ENCODE data around the gene PRRX2. TPM values are rescaled to one million over a fixed set of nuclear protein-coding genes. Genes with fewer than 3 reads are reported as not detected.
"Not testable (repeated sequence)": the region's sequence is repeated elsewhere in the genome, so short reads cannot be mapped to it uniquely, and the experiment has no call there.

PRRX2 gene
- polyA plus RNA-seq, 1 experiment, result 8.3 TPM

DNA sequence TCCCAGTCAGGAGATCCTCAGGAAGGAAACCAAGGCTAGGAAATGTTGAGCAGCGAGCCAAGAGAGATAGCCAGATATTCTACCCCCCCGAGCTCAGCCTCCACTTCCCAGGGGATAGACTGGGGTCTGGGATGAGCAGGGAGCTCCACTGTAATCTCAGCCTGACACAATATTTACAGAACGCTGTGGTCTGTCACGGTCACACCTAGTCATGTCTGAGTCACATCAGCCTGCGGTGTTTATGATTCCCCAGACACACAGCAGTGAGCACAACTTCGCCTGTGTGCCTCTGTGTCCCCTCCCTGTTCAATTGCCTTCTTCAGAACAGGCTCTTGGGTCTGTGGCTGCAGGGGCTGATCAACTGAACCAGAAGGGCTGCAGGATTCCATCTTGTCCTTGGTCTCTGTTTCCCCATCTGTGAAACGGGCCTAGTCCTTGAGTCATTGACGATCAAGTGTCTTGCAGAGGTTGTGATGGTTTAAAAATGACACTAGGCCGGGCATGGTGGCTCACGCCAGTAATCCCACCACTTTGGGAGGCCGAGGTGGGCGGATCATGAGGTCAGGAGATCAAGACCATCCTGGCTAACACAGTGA is 8.6 kb upstream of the PRRX2 start:
- CTCF ChIA-PET, result interaction anchor here (0.8 to 2.2 kb wide), 4 partner anchors 15 to 127 kb away, joined by 3 to 5 read pairs (median 4); partner anchors contain the start of gene ASB6
- no peak overlapping the region for H3K4me3 ChIP-seq (ENCODE audit: low read depth, low read length)
- no peaks in the 10 kb centered on the region for H3K27me3 ChIP-seq (ENCODE audit: control insufficient read depth, insufficient read depth, low read length)
- H3K27ac ChIP-seq (ENCODE audit: low read depth, low read length), result no peak overlapping the region
- peak; percentile 24 for DNase-seq (ENCODE audit: low read depth, low spot score)
- H3K9me3 ChIP-seq (ENCODE audit: control insufficient read depth, insufficient read depth, low read length), result no peaks in the 10 kb centered on the region
- TF ChIP-seq, protein P1, sequence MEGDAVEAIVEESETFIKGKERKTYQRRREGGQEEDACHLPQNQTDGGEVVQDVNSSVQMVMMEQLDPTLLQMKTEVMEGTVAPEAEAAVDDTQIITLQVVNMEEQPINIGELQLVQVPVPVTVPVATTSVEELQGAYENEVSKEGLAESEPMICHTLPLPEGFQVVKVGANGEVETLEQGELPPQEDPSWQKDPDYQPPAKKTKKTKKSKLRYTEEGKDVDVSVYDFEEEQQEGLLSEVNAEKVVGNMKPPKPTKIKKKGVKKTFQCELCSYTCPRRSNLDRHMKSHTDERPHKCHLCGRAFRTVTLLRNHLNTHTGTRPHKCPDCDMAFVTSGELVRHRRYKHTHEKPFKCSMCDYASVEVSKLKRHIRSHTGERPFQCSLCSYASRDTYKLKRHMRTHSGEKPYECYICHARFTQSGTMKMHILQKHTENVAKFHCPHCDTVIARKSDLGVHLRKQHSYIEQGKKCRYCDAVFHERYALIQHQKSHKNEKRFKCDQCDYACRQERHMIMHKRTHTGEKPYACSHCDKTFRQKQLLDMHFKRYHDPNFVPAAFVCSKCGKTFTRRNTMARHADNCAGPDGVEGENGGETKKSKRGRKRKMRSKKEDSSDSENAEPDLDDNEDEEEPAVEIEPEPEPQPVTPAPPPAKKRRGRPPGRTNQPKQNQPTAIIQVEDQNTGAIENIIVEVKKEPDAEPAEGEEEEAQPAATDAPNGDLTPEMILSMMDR (IDR thresholded peaks at IDR 0.05; ENCODE audit: low read depth, low read length), result no peak
- POLR2A ChIA-PET, result no interaction called here

DNA sequence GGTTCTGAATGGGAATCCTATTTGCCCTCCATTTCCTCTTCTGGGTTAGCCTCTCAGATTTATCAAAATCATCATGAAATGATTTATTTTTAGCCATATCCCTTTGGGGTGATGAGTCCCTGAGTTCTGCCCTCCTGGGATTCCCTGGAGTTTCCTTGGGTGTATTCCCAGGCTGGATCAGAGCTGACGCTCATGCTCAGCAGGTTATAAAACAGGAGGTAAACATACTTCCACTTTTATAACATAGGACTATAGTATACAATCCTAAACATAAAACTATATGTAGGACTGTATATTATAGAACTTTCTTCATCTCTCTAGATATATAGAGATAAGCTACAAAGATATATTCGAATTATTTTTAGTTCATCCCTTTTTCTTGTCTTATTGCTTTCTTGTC is 4.4 kb upstream of the PRRX2 start:
- Histone ChIP-seq H3K27ac (ENCODE audit: low read depth, low read length) (no peak overlapping the region), H3K9me3 (ENCODE audit: control insufficient read depth, insufficient read depth, low read length) (no peaks in the 10 kb centered on the region), H3K27me3 (ENCODE audit: control insufficient read depth, insufficient read depth, low read length) (no peaks in the 10 kb centered on the region), H3K4me3 (ENCODE audit: low read depth, low read length) (no peak overlapping the region)
- TF ChIP-seq, protein P1 (IDR thresholded peaks at IDR 0.05; ENCODE audit: low read depth, low read length), result no peak
- ChIA-PET POLR2A (no interaction called here), CTCF (interaction anchor here (1.4 to 2.0 kb wide), 3 partner anchors 66 to 123 kb away, joined by 5 to 9 read pairs (median 6); no protein-coding TSS in a partner anchor)
- no peak for DNase-seq (ENCODE audit: low read depth, low spot score)

DNA sequence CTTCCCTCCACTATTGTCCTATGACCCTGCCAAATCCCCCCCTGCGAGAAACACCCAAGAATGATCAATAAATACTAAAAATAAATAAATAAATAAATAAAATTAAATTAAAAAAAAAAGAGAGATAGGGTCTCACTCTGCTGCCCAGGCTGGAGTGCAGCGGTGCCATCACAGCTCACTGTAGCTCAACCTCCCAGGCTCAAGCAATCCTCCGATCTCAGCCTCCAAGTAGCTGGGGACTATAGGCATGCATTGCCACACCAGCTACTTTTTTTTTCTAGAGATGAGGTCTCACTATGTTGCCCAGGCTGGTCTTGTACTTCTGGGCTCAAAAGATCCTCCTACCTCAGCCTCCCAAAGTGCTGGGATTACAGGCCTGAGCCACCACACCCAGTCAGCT is 3.2 kb upstream of the PRRX2 start:
- H3K27ac ChIP-seq (ENCODE audit: low read depth, low read length); DNase-seq (ENCODE audit: low read depth, low spot score); H3K27me3 ChIP-seq (ENCODE audit: control insufficient read depth, insufficient read depth, low read length); POLR2A ChIA-PET; H3K9me3 ChIP-seq (ENCODE audit: control insufficient read depth, insufficient read depth, low read length); H3K4me3 ChIP-seq (ENCODE audit: low read depth, low read length): not testable (repeated sequence)
- CTCF ChIA-PET, result interaction anchor here (0.6 to 2.0 kb wide), 5 partner anchors 20 to 489 kb away, joined by 3 to 9 read pairs (median 3); no protein-coding TSS in a partner anchor

DNA sequence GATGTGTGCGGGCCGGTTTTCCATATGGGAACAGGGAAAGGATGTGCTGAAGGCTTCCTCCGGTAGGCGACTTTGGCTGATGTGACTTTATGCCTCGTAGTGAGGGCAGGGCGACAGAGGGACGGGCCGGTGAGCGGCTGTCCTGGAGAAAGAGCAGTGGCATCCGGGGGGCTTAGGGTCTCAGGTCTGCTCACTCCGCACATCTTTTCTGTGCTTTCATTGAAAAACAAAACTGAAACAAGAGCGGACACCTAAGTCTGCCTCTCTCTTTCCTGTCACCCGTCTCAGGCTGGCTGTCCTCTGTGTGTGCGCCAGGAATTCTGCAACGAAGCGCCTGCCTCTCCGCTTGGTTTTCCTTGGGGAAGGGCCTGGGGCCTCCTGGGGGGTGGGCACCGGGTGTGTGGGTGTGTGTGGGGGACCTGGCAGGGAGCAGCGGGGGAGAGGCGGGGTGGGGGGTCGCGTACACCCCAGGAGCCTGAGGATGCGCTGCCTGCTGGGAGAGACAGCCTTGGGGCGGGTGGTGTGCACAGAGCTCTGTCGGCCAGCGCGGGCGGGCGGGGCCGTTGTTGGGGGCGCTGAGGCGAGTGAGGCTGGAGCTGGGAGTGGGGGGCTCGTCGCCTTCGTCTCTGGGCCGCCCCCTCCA is 580 bp upstream of the PRRX2 start:
- Histone ChIP-seq H3K27ac (ENCODE audit: low read depth, low read length) (no peak overlapping the region), H3K9me3 (ENCODE audit: control insufficient read depth, insufficient read depth, low read length) (no peaks in the 10 kb centered on the region; the same call in 1 of the 2 replicates), H3K27me3 (ENCODE audit: control insufficient read depth, insufficient read depth, low read length) (no peaks in the 10 kb centered on the region), H3K4me3 (ENCODE audit: low read depth, low read length) (peak overlapping the region; percentile 75)
- no peak for DNase-seq (ENCODE audit: low read depth, low spot score)
- TF ChIP-seq, protein P1 (IDR thresholded peaks at IDR 0.05; ENCODE audit: low read depth, low read length), result no peak
- CTCF ChIA-PET, result no interaction called here
- POLR2A ChIA-PET, result interaction anchor here (0.6 to 1.0 kb wide), 2 partner anchors 47 to 529 kb away, joined by 3 to 4 read pairs; no protein-coding TSS in a partner anchor

DNA sequence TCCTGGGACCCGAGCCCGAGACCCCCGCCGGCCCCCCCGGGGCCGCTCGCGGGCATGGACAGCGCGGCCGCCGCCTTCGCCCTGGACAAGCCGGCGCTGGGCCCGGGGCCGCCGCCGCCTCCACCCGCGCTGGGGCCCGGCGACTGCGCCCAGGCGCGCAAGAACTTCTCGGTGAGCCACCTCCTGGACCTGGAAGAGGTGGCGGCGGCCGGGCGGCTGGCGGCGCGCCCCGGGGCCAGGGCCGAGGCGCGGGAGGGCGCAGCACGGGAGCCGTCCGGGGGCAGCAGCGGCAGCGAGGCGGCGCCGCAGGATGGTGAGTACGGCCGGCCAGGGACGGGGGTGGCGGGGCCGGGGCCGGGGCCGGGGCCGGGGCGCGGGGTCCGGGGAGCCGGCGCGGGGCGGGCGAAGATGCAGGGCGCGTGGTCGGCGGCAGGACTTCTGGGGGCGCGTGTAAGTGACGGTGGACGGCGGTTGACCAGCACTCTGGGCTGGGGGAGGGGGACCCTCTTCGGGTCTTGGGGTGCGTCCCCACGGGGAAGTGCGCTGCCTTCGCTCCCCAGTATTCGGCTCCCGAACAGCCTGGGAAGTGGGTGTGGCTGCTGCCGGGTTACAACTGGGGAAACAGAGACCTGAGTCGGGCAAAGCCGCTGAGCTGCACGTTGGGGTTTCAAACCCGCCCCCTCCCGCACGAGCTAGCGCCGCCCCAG is 520 bp downstream of the PRRX2 start:
- TF ChIP-seq, protein P1 (IDR thresholded peaks at IDR 0.05; ENCODE audit: low read depth, low read length), result no peak
- POLR2A ChIA-PET, result interaction anchor here (0.6 to 1.0 kb wide), 3 partner anchors 15 to 46 kb away, joined by 3 to 4 read pairs (median 3); no protein-coding TSS in a partner anchor
- Histone ChIP-seq H3K27ac (ENCODE audit: low read depth, low read length) (no peak overlapping the region), H3K27me3 (ENCODE audit: control insufficient read depth, insufficient read depth, low read length) (no peaks in the 10 kb centered on the region), H3K9me3 (ENCODE audit: control insufficient read depth, insufficient read depth, low read length) (no peaks in the 10 kb centered on the region; the same call in 1 of the 2 replicates), H3K4me3 (ENCODE audit: low read depth, low read length) (peak overlapping the region; percentile 75)
- no peak for DNase-seq (ENCODE audit: low read depth, low spot score)
- CTCF ChIA-PET, result interaction anchor here (0.9 to 1.1 kb wide), 2 partner anchors 60 to 61 kb away, joined by 3 to 6 read pairs; no protein-coding TSS in a partner anchor
